ENCODE data around the gene SCARB1. TPM values are rescaled to one million over a fixed set of nuclear protein-coding genes. Genes with fewer than 3 reads are reported as not detected.

SCARB1 gene
- total RNA-seq, 1 donor from 2014 or later: 25.1 TPM

GRCh38 chr12:124847113-124848074, 16.3 kb downstream of the SCARB1 start:
- no peak for TF ChIP-seq CTCF (IDR thresholded peaks at IDR 0.05; ENCODE audit: partially characterized antibody, unreplicated experiment)
- Mint-ChIP-seq H3K27ac (ENCODE audit: unreplicated experiment) (no peak overlapping the region), H3K4me1 (ENCODE audit: low read depth, unreplicated experiment) (peaks cover 5% of the 10 kb centered on the region), H3K4me3 (ENCODE audit: unreplicated experiment) (no peak overlapping the region), H3K27me3 (ENCODE audit: unreplicated experiment) (peaks cover 4% of the 10 kb centered on the region), H3K9me3 (ENCODE audit: unreplicated experiment) (peaks cover 3% of the 10 kb centered on the region), H3K36me3 (ENCODE audit: unreplicated experiment) (no peaks in the 10 kb centered on the region)
- no peak for DNase-seq

GRCh38 chr12:124844411-124845397, 19.0 kb downstream of the SCARB1 start:
- Mint-ChIP-seq H3K9me3 (ENCODE audit: unreplicated experiment) (peaks cover 3% of the 10 kb centered on the region), H3K27ac (ENCODE audit: unreplicated experiment) (no peak overlapping the region), H3K27me3 (ENCODE audit: unreplicated experiment) (peaks cover 6% of the 10 kb centered on the region), H3K36me3 (ENCODE audit: unreplicated experiment) (no peaks in the 10 kb centered on the region), H3K4me1 (ENCODE audit: low read depth, unreplicated experiment) (peaks cover 15% of the 10 kb centered on the region), H3K4me3 (ENCODE audit: unreplicated experiment) (no peak overlapping the region)
- DNase-seq: no peak
- TF ChIP-seq CTCF (IDR thresholded peaks at IDR 0.05; ENCODE audit: partially characterized antibody, unreplicated experiment): no peak

GRCh38 chr12:124842800-124843510, 20.7 kb downstream of the SCARB1 start:
- no peak for TF ChIP-seq CTCF (IDR thresholded peaks at IDR 0.05; ENCODE audit: partially characterized antibody, unreplicated experiment)
- Mint-ChIP-seq H3K27ac (ENCODE audit: unreplicated experiment) (no peak overlapping the region), H3K27me3 (ENCODE audit: unreplicated experiment) (peaks cover 6% of the 10 kb centered on the region), H3K9me3 (ENCODE audit: unreplicated experiment) (peaks cover 1% of the 10 kb centered on the region), H3K36me3 (ENCODE audit: unreplicated experiment) (no peaks in the 10 kb centered on the region), H3K4me3 (ENCODE audit: unreplicated experiment) (no peak overlapping the region), H3K4me1 (ENCODE audit: low read depth, unreplicated experiment) (peaks cover 15% of the 10 kb centered on the region)
- DNase-seq: no peak

- no peak overlapping the region for H3K4me3 Mint-ChIP-seq (ENCODE audit: unreplicated experiment)
- peaks cover 6% of the 10 kb centered on the region for H3K27me3 Mint-ChIP-seq (ENCODE audit: unreplicated experiment)
- no peaks in the 10 kb centered on the region for H3K36me3 Mint-ChIP-seq (ENCODE audit: unreplicated experiment)
- DNase-seq: no peak
- TF ChIP-seq CTCF (IDR thresholded peaks at IDR 0.05; ENCODE audit: partially characterized antibody, unreplicated experiment): no peak
- peaks cover 1% of the 10 kb centered on the region for H3K9me3 Mint-ChIP-seq (ENCODE audit: unreplicated experiment)
- peaks cover 15% of the 10 kb centered on the region for H3K4me1 Mint-ChIP-seq (ENCODE audit: low read depth, unreplicated experiment)
- peak overlapping the region; percentile 60 for H3K27ac Mint-ChIP-seq (ENCODE audit: unreplicated experiment)
Measured at GRCh38 chr12:124842073-124842749, 21.5 kb downstream of the SCARB1 start.
